NCI-H2081 (cell line): ENCODE data around the gene PCK2.

Experiments used
- DNase-seq, 2 experiments: peaks; one replicate each; lab custom pipeline; 2025; lab: John Stamatoyannopoulos, UW

Gene PCK2

DNA sequence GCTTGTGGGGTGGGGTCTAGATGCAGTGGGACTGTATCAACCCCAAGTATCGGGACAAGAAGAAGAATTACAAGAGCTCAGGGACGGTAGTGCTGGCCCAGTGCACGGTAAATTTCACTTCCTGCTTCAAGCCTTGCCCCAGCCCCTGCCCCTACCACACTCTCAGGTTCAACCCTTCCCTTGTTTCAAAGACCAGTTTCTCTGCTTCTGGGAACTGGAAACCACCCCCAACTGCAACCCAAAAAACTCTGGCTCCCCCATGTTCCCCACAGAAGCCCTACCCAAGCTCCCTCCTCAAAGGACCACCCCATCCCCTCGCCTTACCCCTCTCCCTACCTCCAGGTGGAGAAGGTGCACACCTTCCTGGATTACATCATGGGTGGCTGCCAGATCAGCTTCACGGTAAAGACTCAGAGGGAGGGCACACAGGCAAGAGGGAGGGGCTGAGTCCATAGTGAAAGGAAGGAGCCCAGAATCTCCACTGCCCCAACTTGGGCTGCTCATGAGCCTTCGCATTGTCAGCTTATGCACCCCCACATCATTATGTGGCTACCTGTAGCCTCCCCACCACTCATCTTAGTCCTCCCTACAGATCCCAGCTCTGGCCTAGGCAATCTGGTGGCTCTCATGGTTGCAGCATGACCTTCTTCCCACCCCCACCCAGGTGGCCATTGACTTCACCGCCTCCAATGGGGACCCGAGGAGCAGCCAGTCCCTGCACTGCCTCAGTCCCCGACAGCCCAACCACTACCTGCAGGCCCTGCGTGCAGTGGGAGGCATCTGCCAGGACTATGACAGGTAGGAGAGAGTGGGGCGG, 18.4 kb upstream of the PCK2 start:
- DNase-seq: no peak

DNA sequence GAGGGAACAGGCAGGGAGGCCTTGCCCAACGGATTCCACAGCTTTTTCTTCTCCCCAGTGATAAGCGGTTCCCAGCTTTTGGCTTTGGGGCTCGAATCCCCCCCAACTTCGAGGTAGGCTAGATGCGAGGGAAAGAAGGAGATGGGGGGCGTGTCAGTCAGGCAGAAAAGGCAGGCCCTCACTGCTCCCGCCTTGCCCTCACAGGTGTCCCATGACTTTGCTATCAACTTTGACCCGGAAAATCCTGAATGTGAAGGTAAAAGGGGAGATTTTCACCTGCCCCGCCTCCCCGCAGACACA, 17.9 kb upstream of the PCK2 start:
- no peak for DNase-seq

- DNase-seq: no peak
Measured at GRCh38 chr14:24077086-24077485, 17.0 kb upstream of the PCK2 start.

GRCh38 chr14:24078146-24078545, 16.0 kb upstream of the PCK2 start:
- DNase-seq: peak; percentile 47 to 76

GRCh38 chr14:24079491-24080141, 14.5 kb upstream of the PCK2 start:
- DNase-seq: no peak

DNA sequence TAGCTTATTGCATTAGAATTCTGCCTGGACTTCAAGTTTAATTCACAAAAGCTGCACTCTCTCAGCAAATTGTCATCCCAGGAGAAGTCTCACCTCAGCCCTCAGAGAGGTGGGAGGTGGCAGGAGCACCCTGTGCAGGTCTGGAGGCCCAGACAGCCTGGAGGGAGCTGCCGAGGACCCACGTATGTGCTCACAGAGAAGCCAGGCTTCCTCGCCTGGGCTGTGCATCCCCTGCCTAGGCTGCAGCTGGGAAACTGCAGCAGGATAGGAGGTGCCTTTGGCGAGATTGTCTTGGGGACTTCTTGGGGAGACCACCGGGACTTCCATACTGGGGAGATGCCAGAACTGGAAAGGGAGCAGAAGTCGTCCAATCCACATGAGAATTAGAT, 14.0 kb upstream of the PCK2 start:
- DNase-seq: no peak

- peak; percentile 61 to 75 for DNase-seq
Measured at GRCh38 chr14:24080888-24081738, 13.0 kb upstream of the PCK2 start.

- no peak for DNase-seq
Measured at GRCh38 chr14:24081739-24082211, 12.3 kb upstream of the PCK2 start.

DNA sequence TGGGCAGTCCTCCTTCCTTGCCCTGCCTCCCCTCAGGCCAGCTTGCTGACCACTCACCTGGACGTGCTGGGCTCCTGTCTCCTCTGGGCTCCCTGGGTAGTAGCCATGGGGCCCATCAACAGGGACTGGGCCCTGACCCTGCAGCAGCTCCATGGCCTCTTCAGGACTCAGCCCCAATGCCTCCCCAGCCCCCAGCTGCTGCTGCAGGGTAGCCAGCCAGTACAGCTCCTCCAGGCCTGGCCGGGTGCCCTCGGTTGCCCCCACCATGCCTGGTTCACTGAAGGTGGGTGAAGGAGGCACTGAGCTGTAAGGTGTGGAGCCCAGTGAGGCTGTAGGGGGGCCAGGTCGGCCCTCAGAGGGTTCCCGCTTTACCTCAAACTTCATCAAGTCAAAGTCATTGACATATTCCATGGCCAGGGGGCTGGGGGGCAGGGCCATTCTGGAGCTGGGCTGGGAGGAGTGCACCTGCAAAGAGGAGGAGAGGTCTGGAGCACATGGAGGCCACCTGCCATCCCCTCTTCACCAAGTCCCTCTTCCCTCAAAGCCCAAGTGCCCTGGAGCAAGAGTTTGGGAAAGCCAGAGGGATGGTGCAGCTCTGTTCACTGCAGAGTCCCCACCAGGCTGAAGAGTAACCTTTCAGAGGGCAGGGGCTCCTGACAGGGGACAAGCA, 11.6 kb upstream of the PCK2 start:
- DNase-seq: no peak

DNA sequence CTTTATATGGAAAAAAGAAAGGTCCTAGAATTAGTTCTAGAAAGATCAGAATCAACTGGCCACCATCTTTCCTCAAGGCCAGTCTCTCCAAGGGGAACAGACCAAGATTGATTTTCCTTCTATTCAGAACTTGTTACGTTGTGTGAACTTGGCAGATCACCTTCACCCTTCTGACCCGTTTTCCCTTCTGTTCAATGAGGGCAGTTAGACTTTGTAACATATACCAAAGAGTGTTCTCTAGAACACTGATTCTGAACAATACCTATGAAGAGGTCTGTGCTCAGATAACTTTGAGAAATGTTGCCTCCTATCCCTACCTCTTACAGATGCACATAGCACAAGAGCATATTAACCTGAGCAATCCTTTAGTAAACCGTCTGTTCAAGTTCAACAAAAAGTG, 10.6 kb upstream of the PCK2 start:
- DNase-seq: no peak

DNA sequence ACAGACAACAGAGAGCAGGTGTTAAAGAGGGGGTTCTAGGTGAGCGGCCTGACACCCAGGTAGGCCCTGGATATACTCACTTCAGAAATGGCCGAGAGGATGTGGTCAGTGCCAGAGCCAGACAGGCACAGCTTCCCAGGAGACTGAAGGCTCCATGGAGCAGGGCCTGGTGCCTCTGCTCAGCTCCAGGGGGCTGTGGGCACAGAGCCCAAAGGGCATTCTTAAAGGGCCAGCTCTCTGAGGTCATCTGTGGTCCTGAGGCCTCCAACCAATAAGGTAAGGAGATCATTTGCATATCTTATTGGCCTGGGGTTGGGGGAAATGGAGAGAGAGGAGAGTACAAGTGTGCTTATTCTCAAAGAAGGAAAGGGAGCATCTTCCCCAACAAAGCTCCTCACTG, 9.7 kb upstream of the PCK2 start:
- no peak for DNase-seq

GRCh38 chr14:24085215-24085614, 8.9 kb upstream of the PCK2 start:
- no peak for DNase-seq

- no peak for DNase-seq
Measured at GRCh38 chr14:24086193-24086955, 7.7 kb upstream of the PCK2 start.

- DNase-seq: no peak
Measured at GRCh38 chr14:24087004-24087403, 7.1 kb upstream of the PCK2 start.

GRCh38 chr14:24088095-24088494, 6.0 kb upstream of the PCK2 start:
- no peak for DNase-seq

DNA sequence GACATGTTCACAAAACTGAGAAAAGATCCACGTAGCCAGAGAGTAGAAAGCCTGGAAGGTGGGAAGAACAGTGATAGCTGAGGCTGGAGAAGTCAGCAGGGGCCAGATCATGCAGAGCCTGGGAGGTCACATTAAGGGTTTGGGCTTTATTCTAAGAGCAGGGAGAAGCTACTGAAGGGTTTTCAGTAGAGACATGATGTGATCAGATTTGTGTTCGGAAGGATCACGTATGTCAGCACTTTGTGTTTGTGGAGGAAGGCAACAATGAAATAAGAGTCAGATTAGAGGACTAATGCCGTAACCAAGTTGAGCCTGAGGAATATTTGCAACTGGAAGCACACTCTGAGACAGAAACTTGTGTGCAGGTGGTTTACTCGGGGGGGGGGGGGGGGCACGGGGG, 4.2 kb upstream of the PCK2 start:
- DNase-seq: no peak

GRCh38 chr14:24092110-24092504, 2.0 kb upstream of the PCK2 start:
- no peak for DNase-seq

GRCh38 chr14:24092505-24093206, 1.5 kb upstream of the PCK2 start:
- no peak for DNase-seq

- no peak for DNase-seq
Measured at GRCh38 chr14:24093207-24093900, 757 bp upstream of the PCK2 start.

DNA sequence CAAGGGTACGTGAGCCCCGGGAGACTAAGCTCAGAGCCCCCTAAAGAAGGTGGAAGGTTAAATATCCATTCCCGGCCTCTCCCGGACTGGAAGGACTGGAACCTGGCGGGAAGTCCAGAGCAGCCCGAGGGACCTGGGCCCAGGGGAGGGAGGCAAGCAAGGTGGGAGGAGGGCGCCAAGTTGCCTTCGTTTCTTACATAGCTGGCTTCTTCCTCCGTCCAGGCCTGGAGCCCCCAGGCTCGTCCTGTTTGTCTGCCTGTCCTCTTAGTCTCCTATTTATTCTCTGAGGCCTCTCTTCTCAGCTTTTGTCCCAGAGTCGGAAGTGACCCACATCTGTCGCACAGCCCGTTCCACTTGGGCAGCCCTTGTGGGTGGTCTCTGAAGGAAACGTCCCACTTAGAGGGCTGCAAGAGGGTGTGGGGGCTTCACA, 745 bp downstream of the PCK2 start:
- no peak for DNase-seq
